ENCODE measurements around the gene GJA3. TPM values are rescaled to one million over a fixed set of nuclear protein-coding genes. Genes with fewer than 3 reads are reported as not detected.

The GJA3 gene
- total RNA-seq, 1 donor, result under 0.01 TPM

DNA sequence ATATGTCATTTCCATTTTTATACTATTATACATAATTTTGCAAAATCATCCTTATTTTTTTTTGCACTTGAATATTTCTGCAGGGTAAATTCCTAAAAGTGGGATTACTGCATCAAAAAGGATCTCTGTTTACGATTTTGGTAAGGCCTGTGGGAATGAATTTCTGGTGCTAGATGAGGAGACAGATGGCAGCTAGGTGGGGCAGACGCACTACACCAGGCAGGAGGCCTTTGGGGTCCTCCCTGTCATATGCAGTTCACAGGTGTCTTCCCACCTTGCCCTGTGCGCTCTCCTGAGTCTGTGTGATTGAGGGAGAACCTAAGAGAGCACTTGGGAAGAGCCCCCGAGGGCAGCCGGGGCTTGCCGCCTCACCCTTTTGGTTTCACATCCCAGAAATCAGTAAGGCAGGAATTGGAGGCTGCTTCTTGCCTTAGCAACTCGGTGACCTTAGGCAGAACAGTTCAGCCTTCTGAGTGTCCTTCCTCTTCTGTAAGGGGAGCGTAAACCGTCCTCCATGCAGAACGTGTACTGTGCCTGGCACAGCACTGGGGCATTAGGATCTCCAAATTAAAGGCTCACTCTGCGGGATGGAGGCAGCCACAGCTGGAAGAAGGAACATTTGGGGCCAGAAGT lies 45.3 kb upstream of the GJA3 start:
- no peak overlapping the region for H2AFZ ChIP-seq (ENCODE audit: low read length)
- H3K4me1 ChIP-seq (ENCODE audit: insufficient read depth, low read length), result no peaks in the 10 kb centered on the region
- H3K27ac ChIP-seq (ENCODE audit: low read depth, low read length), result no peak overlapping the region
- peak; percentile 73 for DNase-seq (ENCODE audit: insufficient read length, low spot score, missing footprints)
- H3K4me3 ChIP-seq (ENCODE audit: insufficient read depth, low read length), result no peak overlapping the region
- no peaks in the 10 kb centered on the region for H3K79me2 ChIP-seq (ENCODE audit: insufficient read depth, low read length)
- TF ChIP-seq, protein P1, sequence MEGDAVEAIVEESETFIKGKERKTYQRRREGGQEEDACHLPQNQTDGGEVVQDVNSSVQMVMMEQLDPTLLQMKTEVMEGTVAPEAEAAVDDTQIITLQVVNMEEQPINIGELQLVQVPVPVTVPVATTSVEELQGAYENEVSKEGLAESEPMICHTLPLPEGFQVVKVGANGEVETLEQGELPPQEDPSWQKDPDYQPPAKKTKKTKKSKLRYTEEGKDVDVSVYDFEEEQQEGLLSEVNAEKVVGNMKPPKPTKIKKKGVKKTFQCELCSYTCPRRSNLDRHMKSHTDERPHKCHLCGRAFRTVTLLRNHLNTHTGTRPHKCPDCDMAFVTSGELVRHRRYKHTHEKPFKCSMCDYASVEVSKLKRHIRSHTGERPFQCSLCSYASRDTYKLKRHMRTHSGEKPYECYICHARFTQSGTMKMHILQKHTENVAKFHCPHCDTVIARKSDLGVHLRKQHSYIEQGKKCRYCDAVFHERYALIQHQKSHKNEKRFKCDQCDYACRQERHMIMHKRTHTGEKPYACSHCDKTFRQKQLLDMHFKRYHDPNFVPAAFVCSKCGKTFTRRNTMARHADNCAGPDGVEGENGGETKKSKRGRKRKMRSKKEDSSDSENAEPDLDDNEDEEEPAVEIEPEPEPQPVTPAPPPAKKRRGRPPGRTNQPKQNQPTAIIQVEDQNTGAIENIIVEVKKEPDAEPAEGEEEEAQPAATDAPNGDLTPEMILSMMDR (IDR thresholded peaks at IDR 0.05; ENCODE audit: extremely low read depth, low read depth, low read length), result no peak
- no peak overlapping the region for H3K4me2 ChIP-seq (ENCODE audit: insufficient read depth, low read length)
- peaks cover 33% of the 10 kb centered on the region for H3K27me3 ChIP-seq (ENCODE audit: insufficient read depth, low read length)
- H4K20me1 ChIP-seq (ENCODE audit: insufficient read depth, low read length), result no peaks in the 10 kb centered on the region
- no peaks in the 10 kb centered on the region for H3K9me3 ChIP-seq (ENCODE audit: low read depth, low read length)
- no peaks in the 10 kb centered on the region for H3K36me3 ChIP-seq (ENCODE audit: insufficient read depth, low read length)

DNA sequence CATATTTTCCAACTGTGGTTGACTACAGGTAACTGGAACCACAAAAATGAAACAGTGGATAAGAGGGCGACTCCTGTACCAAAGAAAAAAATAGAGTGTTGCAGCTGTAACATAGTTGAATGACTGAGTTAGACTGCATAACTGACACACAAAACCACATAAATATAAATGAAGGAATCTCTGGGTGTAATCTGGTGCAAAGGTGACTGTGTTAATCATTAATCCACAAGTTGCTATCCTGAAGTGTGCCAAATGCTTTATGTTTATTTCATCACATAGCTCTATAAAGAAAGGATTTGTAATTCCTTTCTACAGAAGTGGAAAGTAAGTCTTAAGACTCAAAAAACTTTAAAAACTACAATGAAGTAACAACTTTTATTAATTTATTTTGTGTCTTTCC lies 37.9 kb upstream of the GJA3 start:
- Histone ChIP-seq H3K27ac (ENCODE audit: low read depth, low read length) (no peak overlapping the region), H3K4me3 (ENCODE audit: insufficient read depth, low read length) (no peak overlapping the region), H3K27me3 (ENCODE audit: insufficient read depth, low read length) (peaks cover 77% of the 10 kb centered on the region), H3K4me2 (ENCODE audit: insufficient read depth, low read length) (no peak overlapping the region), H2AFZ (ENCODE audit: low read length) (no peak overlapping the region), H3K9me3 (ENCODE audit: low read depth, low read length) (no peaks in the 10 kb centered on the region), H3K79me2 (ENCODE audit: insufficient read depth, low read length) (no peaks in the 10 kb centered on the region), H3K4me1 (ENCODE audit: insufficient read depth, low read length) (no peaks in the 10 kb centered on the region), H4K20me1 (ENCODE audit: insufficient read depth, low read length) (no peaks in the 10 kb centered on the region), H3K36me3 (ENCODE audit: insufficient read depth, low read length) (no peaks in the 10 kb centered on the region)
- DNase-seq (ENCODE audit: insufficient read length, low spot score, missing footprints), result no peak
- TF ChIP-seq, protein P1 (IDR thresholded peaks at IDR 0.05; ENCODE audit: extremely low read depth, low read depth, low read length), result no peak

DNA sequence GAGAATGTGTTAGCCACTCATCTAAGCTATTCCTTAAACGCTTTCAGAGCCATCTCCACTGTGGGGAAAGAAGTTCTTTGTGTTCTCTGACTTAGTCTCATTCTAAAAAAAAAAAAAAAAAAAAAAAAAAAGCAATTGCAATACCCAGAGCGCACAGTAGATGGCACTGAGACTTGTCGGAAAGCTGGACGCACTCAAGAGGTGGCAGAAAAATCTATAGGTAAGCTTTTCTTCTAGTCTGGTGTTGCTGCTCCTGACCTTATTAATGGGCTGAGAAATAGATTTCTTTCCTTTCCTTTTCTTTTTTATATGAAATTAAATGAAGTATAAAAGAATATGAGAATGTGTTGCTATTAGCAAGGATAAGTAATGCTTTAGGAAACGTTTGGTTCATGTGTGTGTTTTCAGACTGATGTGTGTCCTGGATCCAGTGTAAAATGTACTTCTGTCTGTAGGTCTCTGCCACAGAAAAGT lies 36.5 kb upstream of the GJA3 start:
- DNase-seq (ENCODE audit: insufficient read length, low spot score, missing footprints), result peak; percentile 86
- H2AFZ ChIP-seq (ENCODE audit: low read length), result peak overlapping the region; percentile 71
- H3K27ac ChIP-seq (ENCODE audit: low read depth, low read length), result no peak overlapping the region

DNA sequence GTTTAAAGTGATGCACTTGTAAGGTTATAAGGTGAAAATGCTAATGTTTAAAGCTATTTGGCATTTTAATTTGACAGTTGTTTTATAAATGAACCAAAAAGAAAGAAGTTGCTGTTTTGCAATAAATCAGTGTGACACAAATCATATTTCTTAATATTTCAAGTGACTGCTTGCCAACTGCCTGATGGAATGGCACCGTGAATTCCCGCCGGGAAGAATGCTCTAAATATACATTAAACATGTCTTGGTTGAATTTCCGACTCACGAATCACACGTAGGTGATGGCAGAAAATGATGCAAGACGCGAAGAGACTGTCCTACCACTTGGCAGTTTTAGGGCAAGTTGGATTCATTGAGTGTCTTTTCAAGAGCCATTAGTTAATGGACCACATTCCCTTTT lies 34.9 kb upstream of the GJA3 start:
- Histone ChIP-seq H3K9me3 (ENCODE audit: low read depth, low read length) (no peaks in the 10 kb centered on the region), H3K36me3 (ENCODE audit: insufficient read depth, low read length) (no peaks in the 10 kb centered on the region), H3K4me2 (ENCODE audit: insufficient read depth, low read length) (no peak overlapping the region), H3K79me2 (ENCODE audit: insufficient read depth, low read length) (no peaks in the 10 kb centered on the region), H4K20me1 (ENCODE audit: insufficient read depth, low read length) (no peaks in the 10 kb centered on the region), H3K4me3 (ENCODE audit: insufficient read depth, low read length) (no peak overlapping the region), H3K27ac (ENCODE audit: low read depth, low read length) (no peak overlapping the region), H3K4me1 (ENCODE audit: insufficient read depth, low read length) (peaks cover 10% of the 10 kb centered on the region), H3K27me3 (ENCODE audit: insufficient read depth, low read length) (peaks cover 83% of the 10 kb centered on the region), H2AFZ (ENCODE audit: low read length) (no peak overlapping the region)
- DNase-seq (ENCODE audit: insufficient read length, low spot score, missing footprints), result no peak
- TF ChIP-seq, protein P1 (IDR thresholded peaks at IDR 0.05; ENCODE audit: extremely low read depth, low read depth, low read length), result no peak

More for the DNA sequence above, 36.5 kb upstream of the GJA3 start:
- no peaks in the 10 kb centered on the region for H3K36me3 ChIP-seq (ENCODE audit: insufficient read depth, low read length)
- TF ChIP-seq, protein P1 (IDR thresholded peaks at IDR 0.05; ENCODE audit: extremely low read depth, low read depth, low read length), result peak; percentile 81
- no peaks in the 10 kb centered on the region for H3K9me3 ChIP-seq (ENCODE audit: low read depth, low read length)
- H3K79me2 ChIP-seq (ENCODE audit: insufficient read depth, low read length), result no peaks in the 10 kb centered on the region
- no peaks in the 10 kb centered on the region for H4K20me1 ChIP-seq (ENCODE audit: insufficient read depth, low read length)
- peaks cover 79% of the 10 kb centered on the region for H3K27me3 ChIP-seq (ENCODE audit: insufficient read depth, low read length)
- H3K4me2 ChIP-seq (ENCODE audit: insufficient read depth, low read length), result peak overlapping the region; percentile 34
- H3K4me1 ChIP-seq (ENCODE audit: insufficient read depth, low read length), result no peaks in the 10 kb centered on the region
- peak overlapping the region; percentile 42 for H3K4me3 ChIP-seq (ENCODE audit: insufficient read depth, low read length)
